Erythroblast (primary cell): ENCODE measurements around the gene WDFY2.

Source experiments
- GATA1 ChIP-seq: IDR thresholded peaks from 2 replicates; pipeline ENCODE4 v1.6.1; 2011; ENCODE audit warnings: low read depth, mild to moderate bottlenecking, control low read depth, low read length, moderate library complexity
- POLR2A ChIP-seq: IDR thresholded peaks from 2 replicates; pipeline ENCODE4 v1.6.1; 2011; ENCODE audit warnings: mild to moderate bottlenecking, low read length

DNA sequence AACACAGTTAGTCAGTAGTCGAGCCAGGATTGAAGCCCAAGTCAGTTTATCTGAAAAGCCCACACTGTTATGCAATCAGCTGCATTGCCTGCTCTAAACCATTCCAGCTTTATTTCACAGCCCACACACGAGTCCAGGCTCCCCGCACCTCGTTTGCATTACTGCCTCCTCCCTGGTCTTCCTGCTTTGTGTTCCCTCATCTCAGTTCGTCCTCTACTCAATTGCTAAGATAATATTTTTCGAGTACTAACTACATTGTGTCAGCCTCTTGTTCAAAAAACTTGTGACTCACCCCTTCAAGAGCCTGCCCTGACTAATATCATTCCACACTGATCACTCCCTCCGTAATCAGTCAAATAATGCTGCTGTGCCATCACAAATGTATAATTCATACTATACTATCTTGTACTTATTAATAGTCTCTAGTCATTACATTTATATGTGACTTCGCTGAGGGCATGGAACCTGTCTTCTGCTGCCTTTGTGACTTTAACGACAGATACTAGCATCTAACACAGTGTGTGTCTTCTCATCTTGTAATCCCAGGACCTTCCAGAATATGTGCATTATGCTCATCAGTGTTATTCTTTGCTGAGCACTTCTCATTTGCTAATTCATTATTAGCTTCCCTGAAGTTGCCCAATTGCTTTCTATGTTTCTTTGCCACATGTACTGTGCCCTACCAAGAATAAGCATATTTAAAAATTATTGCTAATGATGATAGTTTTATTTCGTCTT, 26.2 kb upstream of the WDFY2 start:
- TF ChIP-seq POLR2A (no peak), GATA1 (no peak)
